Activated T-cell treated with anti-CD3 and anti-CD28 coated beads, Interleukin-2, amount 50 U/mL, for 1 hour (primary cell): ENCODE results near the gene SLC4A3.

Experiments used
- DNase-seq: peaks from one replicate; pipeline ENCODE4 v3.0.0-alpha.2; 2020

The SLC4A3 gene

GRCh38 chr2:219632760-219633105 lies 5.3 kb downstream of the SLC4A3 start:
- DNase-seq, result no peak

- no peak for DNase-seq
These were observed 6.0 kb downstream of the SLC4A3 start for GRCh38 chr2:219633276-219634065.

DNA sequence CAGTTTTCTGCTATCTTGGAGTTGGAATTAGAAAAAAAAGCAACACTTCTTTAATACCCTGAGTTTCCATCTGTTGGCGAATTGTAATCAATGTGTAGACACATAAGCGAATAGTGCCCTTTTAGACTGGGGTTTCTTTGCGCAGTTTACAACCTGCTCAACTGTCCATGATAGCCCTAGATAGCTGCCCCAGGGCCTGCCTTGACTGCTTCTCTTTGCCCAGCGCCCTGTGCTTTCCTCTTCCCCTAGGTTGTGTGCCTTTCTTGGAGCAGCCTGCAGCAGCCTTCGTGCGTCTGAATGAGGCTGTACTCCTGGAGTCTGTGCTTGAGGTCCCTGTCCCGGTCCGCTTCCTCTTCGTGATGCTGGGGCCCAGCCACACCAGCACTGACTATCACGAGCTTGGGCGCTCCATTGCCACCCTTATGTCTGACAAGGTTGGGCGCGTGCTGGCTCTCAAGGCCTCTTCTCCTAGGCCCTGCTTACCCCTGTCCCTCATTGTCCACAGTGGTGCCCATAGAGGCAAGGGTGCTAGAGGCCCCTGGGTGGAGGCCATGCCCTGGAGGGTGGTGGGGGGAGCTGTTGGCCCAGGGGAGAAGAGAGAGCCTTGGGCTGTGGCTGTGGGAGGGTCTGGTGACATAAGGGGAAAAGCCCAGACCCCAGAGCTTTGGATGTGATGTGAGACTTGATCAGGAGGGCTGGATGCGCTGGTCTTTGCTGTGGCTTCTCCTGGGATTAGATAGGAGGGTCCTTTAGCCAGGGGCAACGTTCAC lies 6.9 kb downstream of the SLC4A3 start:
- no peak for DNase-seq

DNA sequence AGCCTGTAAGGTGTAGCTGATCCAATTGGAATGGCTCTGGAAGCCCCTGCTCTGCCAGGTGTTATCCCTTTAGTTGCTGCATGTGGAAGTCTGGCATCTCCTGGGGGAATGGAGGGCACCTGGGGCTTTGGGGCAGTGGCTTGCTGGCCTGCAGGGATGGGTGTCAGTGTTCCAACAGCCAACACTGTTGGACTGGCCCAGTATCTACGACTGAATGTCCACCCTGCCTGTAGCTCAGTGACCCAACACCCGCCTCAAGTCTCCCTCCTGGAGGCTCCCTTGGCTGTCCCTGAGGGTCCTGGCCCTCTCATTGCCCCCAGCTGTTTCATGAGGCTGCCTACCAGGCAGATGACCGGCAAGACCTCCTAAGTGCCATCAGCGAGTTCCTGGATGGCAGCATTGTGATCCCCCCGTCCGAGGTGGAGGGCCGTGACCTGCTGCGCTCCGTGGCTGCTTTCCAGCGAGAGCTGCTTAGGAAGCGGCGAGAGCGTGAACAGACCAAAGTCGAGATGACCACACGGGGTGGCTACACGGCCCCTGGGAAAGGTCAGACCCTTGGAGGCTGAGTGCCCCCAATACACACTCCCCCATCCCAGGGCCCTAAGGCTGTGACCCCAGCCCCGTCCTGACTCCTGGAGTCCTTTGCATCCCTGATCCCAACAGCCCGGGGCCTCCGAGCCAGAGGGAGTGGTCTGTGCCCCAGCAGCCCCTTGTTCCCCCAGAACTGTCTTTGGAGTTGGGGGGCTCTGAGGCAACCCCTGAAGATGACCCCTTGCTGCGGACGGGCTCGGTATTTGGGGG lies 7.7 kb downstream of the SLC4A3 start:
- no peak for DNase-seq

DNA sequence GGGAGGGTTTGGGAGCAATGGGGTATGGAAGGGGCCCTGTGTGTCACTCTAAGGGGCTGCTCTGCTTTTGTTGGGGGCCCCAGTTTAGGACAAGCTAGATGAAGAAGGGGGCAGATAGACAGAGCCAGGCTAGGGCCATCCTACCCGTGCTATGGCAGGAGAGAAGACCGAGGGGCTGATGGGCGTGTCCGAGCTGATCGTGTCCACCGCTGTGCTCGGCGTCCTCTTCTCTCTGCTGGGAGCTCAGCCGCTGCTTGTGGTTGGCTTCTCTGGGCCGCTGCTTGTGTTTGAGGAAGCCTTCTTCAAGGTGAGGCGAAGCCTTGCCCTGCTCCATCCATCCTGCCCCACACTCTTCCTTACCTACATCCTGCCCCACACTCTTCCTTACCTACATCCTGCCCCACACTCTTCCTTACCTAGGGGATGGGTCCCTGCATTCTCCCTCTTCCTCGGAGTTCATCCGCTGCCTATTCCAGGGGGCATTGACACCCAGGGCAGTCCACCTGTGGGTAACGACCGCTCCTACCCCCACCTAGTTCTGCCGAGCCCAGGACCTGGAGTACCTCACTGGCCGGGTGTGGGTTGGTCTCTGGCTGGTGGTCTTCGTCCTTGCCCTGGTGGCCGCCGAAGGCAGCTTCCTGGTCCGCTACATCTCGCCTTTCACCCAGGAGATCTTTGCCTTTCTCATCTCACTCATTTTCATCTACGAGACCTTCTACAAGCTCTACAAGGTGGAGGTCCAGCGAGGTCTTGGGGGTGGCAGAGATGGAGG lies 8.9 kb downstream of the SLC4A3 start:
- DNase-seq, result no peak

GRCh38 chr2:219636941-219637841 lies 9.8 kb downstream of the SLC4A3 start:
- DNase-seq, result no peak

DNA sequence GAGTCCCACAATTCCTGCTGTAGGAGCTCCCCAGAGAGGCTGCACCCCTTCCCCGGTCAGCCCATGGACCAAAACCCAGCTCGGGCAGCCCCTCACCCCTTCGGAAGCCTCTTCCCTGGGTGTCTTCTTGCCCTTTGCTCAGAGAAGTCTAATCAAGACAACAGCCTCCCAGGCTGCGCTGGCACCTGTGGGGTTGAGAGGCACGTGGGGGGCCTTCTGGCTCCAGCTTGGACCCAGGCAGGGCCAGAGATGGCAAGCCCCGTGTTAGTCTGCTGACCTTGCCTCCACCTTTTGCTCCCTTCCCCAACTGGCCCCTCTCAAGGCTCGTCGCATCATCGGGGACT lies 10.4 kb downstream of the SLC4A3 start:
- no peak for DNase-seq

DNA sequence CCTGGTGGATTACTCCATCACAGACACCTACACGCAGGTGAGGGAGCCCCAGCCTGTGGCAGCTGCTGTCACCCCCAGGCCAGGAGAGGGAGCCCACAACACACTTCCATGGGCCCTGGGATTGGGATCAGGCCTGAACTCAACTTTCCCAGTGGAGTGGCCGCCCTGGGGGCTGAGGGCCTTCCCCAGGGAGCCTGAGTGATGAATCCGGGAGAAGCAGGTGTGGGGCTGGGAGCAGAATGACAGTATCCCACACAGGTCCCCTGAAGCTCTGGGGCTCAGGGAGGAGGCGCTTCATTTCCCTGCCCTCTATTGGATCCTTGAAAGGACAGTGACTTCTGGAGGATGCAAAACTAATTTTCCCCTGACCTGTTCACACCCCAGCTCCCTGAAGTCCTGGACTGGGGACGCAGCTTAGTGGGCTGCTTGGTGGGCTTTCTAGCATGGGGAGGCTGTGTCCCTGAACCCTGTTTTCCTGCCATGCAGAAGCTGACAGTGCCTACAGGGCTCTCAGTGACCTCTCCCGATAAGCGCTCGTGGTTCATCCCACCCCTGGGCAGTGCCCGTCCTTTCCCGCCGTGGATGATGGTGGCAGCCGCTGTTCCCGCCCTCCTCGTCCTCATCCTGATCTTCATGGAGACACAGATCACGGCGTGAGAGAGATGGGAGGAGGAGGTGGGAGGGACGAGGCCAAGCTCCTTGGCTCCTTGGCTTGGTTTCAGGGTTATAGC lies 11.0 kb downstream of the SLC4A3 start:
- no peak for DNase-seq

GRCh38 chr2:219638948-219639755 lies 11.7 kb downstream of the SLC4A3 start:
- DNase-seq, result no peak

- DNase-seq, result no peak
These were observed 14.1 kb downstream of the SLC4A3 start for GRCh38 chr2:219641390-219642068.

- no peak for DNase-seq
These were observed 14.6 kb downstream of the SLC4A3 start for GRCh38 chr2:219642069-219642454.

DNA sequence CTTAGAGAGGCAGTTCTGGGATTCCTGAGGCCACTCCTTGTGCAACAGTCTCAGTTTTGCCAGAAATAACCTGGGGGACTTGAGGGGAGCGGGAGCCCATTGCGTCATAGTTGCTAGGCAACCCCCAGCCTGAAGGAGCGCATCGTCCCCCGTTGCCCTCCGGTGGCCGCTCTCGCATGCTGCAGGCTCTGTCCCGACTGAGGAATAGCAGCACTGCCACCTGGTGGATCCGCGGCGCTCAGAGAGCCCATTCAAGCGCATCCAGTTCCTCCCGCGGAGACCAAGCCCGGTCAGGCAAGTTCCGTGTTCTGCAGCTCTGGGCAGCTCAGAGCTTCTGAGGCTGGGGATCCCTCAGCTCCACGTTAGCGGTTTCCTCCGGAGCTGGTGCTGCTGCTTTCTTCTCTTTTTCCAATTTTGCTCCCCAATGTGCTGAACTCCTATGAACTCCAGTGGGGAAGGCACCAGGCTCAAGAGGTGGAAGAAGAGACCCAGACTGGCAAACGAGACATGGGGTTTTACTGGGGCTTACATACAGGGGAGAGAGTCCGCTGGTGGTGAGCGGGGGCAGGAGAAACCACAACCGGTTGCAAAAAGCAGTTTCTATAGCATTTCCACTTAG lies 15.1 kb downstream of the SLC4A3 start:
- DNase-seq, result peak; percentile 87

DNA sequence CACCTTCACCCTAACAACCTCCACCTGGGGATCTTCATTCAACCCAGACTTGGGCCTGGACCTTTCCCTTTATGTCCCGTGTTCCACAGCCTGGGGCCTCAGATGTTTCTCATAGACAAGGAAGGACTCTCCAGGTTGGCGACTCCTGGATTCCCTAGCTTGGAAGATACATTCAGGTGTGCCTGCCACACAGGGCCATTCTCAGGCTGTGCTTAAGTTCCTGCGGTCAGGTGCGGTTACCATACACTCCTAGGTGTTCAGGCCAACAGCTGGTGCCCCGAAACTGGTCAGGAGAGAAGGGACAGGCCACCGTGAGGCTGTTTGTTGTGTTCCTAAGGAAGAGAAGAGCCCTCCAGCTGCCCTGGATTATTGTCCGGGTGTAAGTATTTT lies 15.6 kb downstream of the SLC4A3 start:
- DNase-seq, result no peak

DNA sequence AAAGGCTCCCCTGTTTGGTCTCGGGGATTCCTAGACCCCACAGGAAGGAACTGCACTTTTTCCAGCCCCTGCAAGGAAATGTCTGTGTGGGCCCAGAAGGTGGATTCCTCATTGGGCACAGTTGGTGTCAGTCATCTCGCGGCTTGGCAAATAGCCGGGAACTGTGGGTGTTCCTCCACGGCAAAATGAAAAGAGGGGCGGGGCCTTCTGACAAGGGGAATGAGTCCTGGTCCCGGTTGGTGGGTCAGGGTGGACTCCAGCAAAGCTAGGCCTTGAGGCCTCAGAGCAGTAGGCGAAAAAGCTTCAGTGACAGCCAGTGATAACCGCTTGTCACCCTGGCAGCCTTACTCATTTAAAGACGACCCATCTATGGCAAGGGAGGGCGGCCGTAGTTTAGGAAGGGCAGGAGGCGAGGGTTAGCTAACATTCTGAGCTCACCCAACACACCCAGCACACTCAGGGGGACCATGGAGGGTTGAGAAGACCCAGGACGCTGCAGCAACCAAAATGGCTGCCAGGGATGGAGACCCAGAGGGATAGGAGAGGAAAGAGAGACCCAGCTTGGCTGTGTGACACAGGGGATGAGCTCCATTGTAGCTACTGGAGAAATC lies 16.5 kb downstream of the SLC4A3 start:
- DNase-seq, result no peak

DNA sequence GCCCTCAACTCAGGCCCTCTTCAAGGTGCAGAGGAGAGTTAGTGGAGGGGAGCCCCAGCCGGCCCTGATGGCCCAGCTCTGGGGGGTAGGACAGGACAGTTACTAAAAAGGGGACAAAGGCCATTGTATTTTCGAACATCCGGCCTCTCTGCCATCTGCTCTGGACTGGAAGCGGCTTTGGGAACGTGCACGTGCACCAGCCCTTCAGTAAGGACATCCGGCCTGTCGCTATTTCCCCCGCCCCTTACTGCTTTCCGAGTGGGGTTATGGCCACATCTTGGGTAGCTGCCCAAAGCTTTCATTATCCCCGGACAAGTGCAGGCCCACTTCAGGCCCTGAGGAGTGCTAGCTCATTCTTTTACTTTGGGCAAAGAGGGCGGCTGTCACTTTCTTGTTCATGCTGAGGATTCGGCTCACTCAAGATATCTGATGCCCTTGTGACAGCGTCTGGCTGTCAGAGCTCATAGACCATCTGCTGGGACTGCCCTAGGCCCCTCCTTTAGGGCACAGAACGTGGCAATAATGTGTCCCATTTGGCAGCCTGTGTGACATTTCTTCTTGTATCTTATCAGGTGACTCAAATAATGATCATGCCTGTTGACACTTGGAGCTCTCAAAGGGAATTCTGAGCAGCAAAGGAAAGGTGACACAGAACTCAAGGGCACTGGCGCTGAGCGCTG lies 17.5 kb downstream of the SLC4A3 start:
- DNase-seq, result no peak

DNA sequence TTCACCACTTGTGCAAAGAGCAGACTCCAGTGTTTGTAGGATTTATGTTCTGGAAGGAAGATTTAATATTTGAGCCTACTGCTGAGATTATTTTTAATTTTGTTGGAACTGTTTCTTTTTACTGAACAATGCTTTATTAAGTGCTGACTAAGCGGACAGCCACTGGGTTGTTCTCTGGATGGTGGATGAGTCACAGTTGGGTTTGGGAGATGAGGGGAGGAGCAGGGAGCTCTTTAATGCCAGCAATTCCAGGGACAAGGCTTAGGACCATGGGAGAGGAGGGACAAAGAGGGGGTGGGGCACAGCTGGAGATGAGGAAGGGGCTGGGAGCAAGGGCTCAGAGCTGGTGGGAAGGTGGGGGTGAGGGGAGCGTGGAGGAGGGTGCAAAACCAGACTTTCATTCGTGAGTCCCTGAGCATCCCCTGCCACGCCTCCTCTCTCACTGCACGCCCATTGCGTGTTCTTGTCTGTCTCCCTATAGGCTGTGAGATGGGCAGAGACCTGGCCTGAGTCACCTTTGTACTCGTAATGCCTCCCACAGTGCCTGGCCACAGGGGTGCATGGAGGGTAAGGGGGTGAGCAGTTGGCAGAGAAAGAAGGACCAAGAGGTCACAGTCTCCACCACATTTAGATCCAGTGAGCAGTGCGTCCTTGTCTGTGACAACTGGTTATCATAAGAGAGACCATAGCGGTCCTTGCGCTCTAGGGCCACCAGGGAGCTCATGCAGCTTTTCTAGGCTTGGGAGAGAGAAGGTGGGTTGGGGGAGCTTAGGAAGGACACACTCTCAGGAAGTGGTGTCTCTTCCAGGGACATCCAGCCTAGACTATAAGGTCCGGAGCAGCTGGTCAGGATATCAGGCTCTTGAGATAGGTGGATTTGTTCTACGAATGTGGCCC lies 18.4 kb downstream of the SLC4A3 start:
- DNase-seq, result no peak

DNA sequence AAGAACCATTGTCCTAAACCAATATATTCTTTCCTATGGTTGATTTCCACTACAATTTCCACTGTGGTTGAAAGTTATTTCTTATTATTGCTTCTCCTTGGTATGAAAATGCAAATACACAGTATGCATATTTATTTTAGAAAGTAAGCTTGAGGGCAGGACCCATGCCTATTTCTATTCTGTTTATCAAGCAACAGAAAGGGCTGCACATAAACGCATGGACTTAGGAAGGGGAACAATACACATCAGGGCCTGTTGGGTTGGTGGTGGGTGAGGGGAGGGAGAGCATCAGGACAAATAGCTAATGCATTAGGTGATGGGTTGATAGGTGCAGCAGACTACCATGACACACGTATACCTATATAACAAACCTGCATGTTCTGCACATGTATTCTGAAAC lies 20.7 kb downstream of the SLC4A3 start:
- DNase-seq, result no peak
